Right atrium auricular region (tissue), 2 donors: ENCODE data around the gene ESRRB. TPM values are rescaled to one million over a fixed set of nuclear protein-coding genes. Genes with fewer than 3 reads are reported as not detected.

Experiments used
- DNase-seq: peaks from one replicate; pipeline ENCODE4 v3.0.0-alpha.2; 2019; ENCODE audit warnings: low spot score
- H3K27ac ChIP-seq, 2 donors: fragments of 200-600 bp; sonication (generic); 1 replicate in 1 of 2; 2 replicates in 1 of 2; pipeline ENCODE4 v1.5.1; 2016 to 2019
- H3K27me3 ChIP-seq, 2 donors: fragments of 200-600 bp; sonication (generic); one replicate each; pipeline versions ENCODE4 v1.5.1 to v1.6.0; 2017 to 2019
- H3K36me3 ChIP-seq: fragments of 200-600 bp; sonication (generic); one replicate; pipeline ENCODE4 v1.5.1; 2016
- H3K4me1 ChIP-seq, 2 donors: fragments of 200-600 bp; sonication (generic); one replicate each; pipeline versions ENCODE4 v1.5.1 to v1.6.0; 2017 to 2019
- H3K4me3 ChIP-seq, 2 donors: fragments of 200-600 bp; sonication (generic); 1 replicate in 1 of 2; 2 replicates in 1 of 2; pipeline ENCODE4 v1.5.1; 2017 to 2019; ENCODE audit warnings: mild to moderate bottlenecking in 1 of 2, moderate library complexity in 1 of 2
- H3K9me3 ChIP-seq, 2 donors: fragments of 200-600 bp; sonication (generic); one replicate each; pipeline ENCODE4 v1.5.1; 2019
- total RNA-seq, 2 donors: library from RNA; depleted of rRNA; stranded (reverse); fragments of >200 nt; gene quantifications; one replicate each; pipeline ENCODE4 v1.1.0, GENCODE V29; 2016
- TF ChIP-seq, protein P1 (sequence below), 2 donors: fragments of 200-600 bp; sonication (generic); IDR thresholded peaks; one replicate each; pipeline ENCODE4 v1.5.1; 2019; ENCODE audit warnings: antibody characterized with exemption in 2 of 2

Gene ESRRB
- total RNA-seq, 2 donors from 2014 or later = 10.0 to 14.8 TPM

DNA sequence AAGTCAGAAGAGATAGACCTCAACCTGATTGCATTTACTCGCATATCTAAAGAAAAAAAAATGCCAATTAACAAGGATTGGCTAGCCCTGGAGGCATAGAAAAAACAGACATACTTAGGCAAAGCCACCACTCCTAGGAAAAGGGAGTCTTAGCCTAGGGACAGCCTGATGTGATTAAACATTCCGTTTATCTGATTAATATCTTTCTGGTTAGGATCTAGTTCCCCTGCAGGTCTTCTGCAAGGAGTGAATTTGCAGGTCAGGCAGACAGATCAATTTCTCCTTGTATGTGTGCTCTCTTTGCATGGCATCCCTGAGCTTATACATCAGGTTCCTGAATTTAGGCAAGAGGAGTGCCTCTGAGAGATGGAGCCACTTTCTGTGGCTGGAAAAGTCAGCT lies 70.5 kb downstream of the ESRRB start:
- no peak overlapping the region for H3K4me3 ChIP-seq
- no peaks in the 10 kb centered on the region for H3K4me1 ChIP-seq
- no peaks in the 10 kb centered on the region for H3K36me3 ChIP-seq
- no peaks in the 10 kb centered on the region for H3K27me3 ChIP-seq
- no peak overlapping the region for H3K27ac ChIP-seq
- no peaks in the 10 kb centered on the region for H3K9me3 ChIP-seq
- TF ChIP-seq, protein P1, sequence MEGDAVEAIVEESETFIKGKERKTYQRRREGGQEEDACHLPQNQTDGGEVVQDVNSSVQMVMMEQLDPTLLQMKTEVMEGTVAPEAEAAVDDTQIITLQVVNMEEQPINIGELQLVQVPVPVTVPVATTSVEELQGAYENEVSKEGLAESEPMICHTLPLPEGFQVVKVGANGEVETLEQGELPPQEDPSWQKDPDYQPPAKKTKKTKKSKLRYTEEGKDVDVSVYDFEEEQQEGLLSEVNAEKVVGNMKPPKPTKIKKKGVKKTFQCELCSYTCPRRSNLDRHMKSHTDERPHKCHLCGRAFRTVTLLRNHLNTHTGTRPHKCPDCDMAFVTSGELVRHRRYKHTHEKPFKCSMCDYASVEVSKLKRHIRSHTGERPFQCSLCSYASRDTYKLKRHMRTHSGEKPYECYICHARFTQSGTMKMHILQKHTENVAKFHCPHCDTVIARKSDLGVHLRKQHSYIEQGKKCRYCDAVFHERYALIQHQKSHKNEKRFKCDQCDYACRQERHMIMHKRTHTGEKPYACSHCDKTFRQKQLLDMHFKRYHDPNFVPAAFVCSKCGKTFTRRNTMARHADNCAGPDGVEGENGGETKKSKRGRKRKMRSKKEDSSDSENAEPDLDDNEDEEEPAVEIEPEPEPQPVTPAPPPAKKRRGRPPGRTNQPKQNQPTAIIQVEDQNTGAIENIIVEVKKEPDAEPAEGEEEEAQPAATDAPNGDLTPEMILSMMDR (IDR thresholded peaks at IDR 0.05) = no peak
- no peak for DNase-seq

DNA sequence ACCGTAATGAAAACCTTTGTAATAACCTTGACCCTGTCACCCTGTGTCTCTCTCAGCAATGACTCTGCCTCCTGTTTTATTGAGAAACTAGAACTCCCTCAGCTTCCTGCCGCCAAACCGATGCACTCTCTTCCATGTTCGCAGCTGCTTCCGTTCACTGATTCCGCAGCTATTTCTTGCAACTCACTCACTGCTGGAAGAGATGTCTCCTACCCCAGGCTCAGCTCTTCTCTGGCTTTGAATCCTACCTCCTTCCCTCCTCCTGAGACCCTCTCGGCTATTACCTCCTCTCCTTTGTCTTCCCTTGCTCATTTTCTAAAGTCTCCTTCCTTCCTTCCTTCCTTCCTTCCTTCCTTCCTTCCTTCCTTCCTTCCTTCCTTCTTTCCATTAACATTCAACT lies 71.0 kb downstream of the ESRRB start:
- TF ChIP-seq, protein P1 (IDR thresholded peaks at IDR 0.05) = no peak
- H3K36me3 ChIP-seq = no peaks in the 10 kb centered on the region

DNA sequence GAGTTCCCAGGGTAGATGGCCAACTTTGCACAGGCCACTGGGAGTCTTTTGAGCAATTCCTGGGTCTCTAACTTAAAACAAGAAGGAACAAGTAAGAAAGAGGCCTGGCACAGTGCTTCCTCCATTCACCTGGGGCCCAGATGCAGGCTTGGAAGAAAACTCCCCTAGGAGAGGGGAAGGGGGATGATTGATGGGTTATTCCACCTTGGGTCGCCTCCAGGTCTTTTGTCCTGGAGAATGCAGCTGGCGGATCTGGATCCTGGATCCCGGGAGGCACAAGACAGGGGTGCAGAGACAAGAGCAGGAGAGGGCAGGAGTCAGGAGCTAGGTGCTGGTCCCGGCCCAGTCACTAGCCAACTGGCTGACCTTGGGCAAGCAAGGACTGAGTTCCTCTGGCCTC lies 74.5 kb downstream of the ESRRB start:
- H3K27me3 ChIP-seq = no peaks in the 10 kb centered on the region
- TF ChIP-seq, protein P1 (IDR thresholded peaks at IDR 0.05) = no peak
- H3K9me3 ChIP-seq = no peaks in the 10 kb centered on the region
- H3K4me1 ChIP-seq = no peaks in the 10 kb centered on the region
- H3K4me3 ChIP-seq = no peak overlapping the region
- no peak overlapping the region for H3K27ac ChIP-seq
- no peaks in the 10 kb centered on the region for H3K36me3 ChIP-seq
- no peak for DNase-seq

More for the DNA sequence above, 71.0 kb downstream of the ESRRB start:
- Histone ChIP-seq H3K4me3 (no peak overlapping the region), H3K9me3 (no peaks in the 10 kb centered on the region), H3K4me1 (no peaks in the 10 kb centered on the region), H3K27ac (no peak overlapping the region), H3K27me3 (no peaks in the 10 kb centered on the region)
- no peak for DNase-seq

DNA sequence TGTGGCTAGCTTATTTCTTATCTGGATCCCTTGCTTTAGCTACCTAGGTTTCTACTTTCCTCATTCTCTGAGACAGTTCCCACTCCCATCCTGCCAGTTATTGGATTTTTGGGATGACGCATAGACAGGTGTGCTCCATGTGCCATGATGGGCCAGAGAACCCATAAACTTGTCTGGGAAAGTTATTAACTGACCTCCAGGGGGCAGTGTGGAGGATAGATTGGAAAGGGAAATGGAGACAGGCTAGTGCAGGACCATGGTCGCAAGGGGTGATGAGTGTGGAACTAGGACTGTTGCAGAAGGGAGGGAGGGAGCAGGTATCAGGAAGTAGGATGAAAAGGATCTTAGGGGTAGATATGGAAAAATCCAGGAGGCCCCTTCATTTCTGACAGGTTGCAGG lies 80.3 kb downstream of the ESRRB start:
- Histone ChIP-seq H3K4me3 (no peak overlapping the region), H3K27ac (no peak overlapping the region), H3K9me3 (no peaks in the 10 kb centered on the region), H3K27me3 (no peaks in the 10 kb centered on the region), H3K4me1 (no peaks in the 10 kb centered on the region), H3K36me3 (no peaks in the 10 kb centered on the region)
- DNase-seq = no peak
- TF ChIP-seq, protein P1 (IDR thresholded peaks at IDR 0.05) = peak; percentile 38 to 65

DNA sequence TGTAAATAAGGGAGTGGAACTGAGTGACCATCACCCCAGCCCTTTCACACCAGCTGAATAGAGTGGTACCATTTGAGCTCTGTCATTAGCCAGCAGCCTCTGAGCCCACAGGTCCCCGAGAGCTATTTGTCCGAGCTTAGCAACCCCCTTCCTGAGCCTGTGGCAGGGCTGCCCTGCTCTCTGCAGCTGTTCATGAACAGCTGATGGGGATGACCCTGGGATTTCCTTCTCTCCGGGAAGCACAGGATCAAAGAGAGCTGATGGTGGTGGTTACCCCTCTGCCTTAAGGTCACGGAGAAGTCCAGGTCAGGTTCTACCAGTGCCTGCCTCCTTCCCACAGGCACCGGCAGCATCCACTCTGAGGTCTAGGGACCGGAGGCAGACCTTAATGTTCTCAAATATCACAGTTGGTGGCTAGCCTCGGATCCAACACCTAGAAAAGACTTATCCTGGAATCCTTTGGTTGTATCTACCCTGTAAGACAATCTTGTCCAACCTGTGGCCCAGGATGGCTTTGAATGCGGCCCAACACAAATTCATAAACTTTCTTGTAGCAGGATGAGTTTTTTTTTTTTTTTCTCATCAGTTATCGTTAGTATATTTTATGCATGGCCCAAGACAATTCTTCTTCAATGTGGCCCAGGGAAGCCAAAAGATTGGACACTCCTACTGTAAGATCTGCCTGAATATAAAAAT lies 81.1 kb downstream of the ESRRB start:
- Histone ChIP-seq H3K4me3 (no peak overlapping the region), H3K36me3 (no peaks in the 10 kb centered on the region), H3K27me3 (no peaks in the 10 kb centered on the region), H3K27ac (no peak overlapping the region), H3K9me3 (no peaks in the 10 kb centered on the region), H3K4me1 (no peaks in the 10 kb centered on the region)
- TF ChIP-seq, protein P1 (IDR thresholded peaks at IDR 0.05) = no peak
- DNase-seq = no peak

GRCh38 chr14:76457841-76458240 lies 81.9 kb downstream of the ESRRB start:
- Histone ChIP-seq H3K4me1 (no peaks in the 10 kb centered on the region), H3K27ac (no peak overlapping the region), H3K4me3 (no peak overlapping the region), H3K36me3 (no peaks in the 10 kb centered on the region), H3K27me3 (no peaks in the 10 kb centered on the region), H3K9me3 (no peaks in the 10 kb centered on the region)
- TF ChIP-seq, protein P1 (IDR thresholded peaks at IDR 0.05) = no peak
- no peak for DNase-seq
